Gastrocnemius medialis (tissue), 4 donors: Measurements from ENCODE around the gene MAP3K5.

Experiments
- POLR2A ChIP-seq, 2 donors: fragments of 450-650 bp; IDR thresholded peaks; one replicate each; pipeline ENCODE4 v1.6.1; 2017; ENCODE audit warnings: antibody characterized with exemption in 2 of 2, mild to moderate bottlenecking in 2 of 2, moderate library complexity in 2 of 2
- TF ChIP-seq, protein P1 (sequence below), 5 experiments: fragments of 450-650 bp in 3 of 5; fragments of 200-600 bp in 2 of 5; sonication (generic) in 2 of 5; IDR thresholded peaks in 4 of 5; conservative IDR thresholded peaks in 1 of 5; 1 replicate in 4 of 5; 2 replicates in 1 of 5; pipeline ENCODE4 v1.5.1; 2016 to 2019; ENCODE audit warnings: antibody characterized with exemption in 5 of 5, mild to moderate bottlenecking in 3 of 5, moderate library complexity in 3 of 5

- TF ChIP-seq POLR2A (IDR thresholded peaks at IDR 0.05) = no peak
- TF ChIP-seq, protein P1, sequence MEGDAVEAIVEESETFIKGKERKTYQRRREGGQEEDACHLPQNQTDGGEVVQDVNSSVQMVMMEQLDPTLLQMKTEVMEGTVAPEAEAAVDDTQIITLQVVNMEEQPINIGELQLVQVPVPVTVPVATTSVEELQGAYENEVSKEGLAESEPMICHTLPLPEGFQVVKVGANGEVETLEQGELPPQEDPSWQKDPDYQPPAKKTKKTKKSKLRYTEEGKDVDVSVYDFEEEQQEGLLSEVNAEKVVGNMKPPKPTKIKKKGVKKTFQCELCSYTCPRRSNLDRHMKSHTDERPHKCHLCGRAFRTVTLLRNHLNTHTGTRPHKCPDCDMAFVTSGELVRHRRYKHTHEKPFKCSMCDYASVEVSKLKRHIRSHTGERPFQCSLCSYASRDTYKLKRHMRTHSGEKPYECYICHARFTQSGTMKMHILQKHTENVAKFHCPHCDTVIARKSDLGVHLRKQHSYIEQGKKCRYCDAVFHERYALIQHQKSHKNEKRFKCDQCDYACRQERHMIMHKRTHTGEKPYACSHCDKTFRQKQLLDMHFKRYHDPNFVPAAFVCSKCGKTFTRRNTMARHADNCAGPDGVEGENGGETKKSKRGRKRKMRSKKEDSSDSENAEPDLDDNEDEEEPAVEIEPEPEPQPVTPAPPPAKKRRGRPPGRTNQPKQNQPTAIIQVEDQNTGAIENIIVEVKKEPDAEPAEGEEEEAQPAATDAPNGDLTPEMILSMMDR (IDR thresholded peaks at IDR 0.05 in 4 of 5, conservative IDR thresholded peaks at IDR 0.05 in 1 of 5) = no peak
Measured at GRCh38 chr6:136511397-136511796, 280.9 kb downstream of the MAP3K5 start.
